T-helper 2 cell treated with Interferon-gamma antibody and Interleukin-4, amounts not matched to agents 5 μg/mL and 100 μg/mL, for 36 hours (primary cell): ENCODE data around the gene PCCA.

Experiments used
- DNase-seq: peaks from one replicate; pipeline ENCODE4 v3.0.0; 2021; ENCODE audit warnings: low spot score
- H3K27ac Mint-ChIP-seq: one replicate; pipeline ENCODE4 v1.8.0; 2021; ENCODE audit warnings: mild to moderate bottlenecking, mixed read lengths
- H3K27me3 Mint-ChIP-seq: one replicate; pipeline ENCODE4 v1.8.0; 2021; ENCODE audit warnings: low read depth, mixed read lengths
- H3K36me3 Mint-ChIP-seq: one replicate; pipeline ENCODE4 v1.8.0; 2021; ENCODE audit warnings: low read depth, mixed read lengths
- H3K4me1 Mint-ChIP-seq: one replicate; pipeline ENCODE4 v1.8.0; 2021; ENCODE audit warnings: low read depth, mixed read lengths
- H3K4me3 Mint-ChIP-seq: one replicate; pipeline ENCODE4 v1.8.0; 2022; ENCODE audit warnings: mild to moderate bottlenecking, moderate library complexity, mixed read lengths
- H3K9me3 Mint-ChIP-seq: one replicate; pipeline ENCODE4 v1.8.0; 2021; ENCODE audit warnings: mixed read lengths

PCCA gene

DNA sequence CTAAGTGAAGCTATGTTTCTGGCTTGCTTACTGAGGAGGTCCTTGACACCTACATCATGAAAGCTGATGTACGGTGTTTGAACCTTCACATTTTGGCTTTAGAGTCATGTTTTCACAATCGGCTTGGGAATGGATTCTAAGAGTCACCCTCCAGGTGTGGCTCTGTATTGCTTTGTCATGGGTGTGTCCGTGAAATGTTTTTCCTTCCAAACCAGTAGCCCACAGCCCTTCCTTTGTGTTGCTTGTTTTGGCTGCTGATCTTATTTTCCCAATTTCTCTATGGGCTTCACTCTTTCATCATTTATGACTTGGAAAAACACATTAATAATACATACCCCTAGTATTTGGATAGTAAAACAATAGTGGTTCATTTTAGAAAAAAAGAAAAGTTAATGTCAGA, 259.1 kb downstream of the PCCA start:
- Mint-ChIP-seq H3K36me3 (no peaks in the 10 kb centered on the region), H3K9me3 (no peaks in the 10 kb centered on the region), H3K4me3 (no peak overlapping the region), H3K4me1 (no peaks in the 10 kb centered on the region), H3K27ac (no peak overlapping the region), H3K27me3 (no peaks in the 10 kb centered on the region)
- DNase-seq: no peak

- Mint-ChIP-seq H3K4me1 (no peaks in the 10 kb centered on the region), H3K9me3 (no peaks in the 10 kb centered on the region), H3K4me3 (no peak overlapping the region), H3K27me3 (peaks cover 2% of the 10 kb centered on the region), H3K36me3 (no peaks in the 10 kb centered on the region), H3K27ac (no peak overlapping the region)
- DNase-seq: no peak
Observed at GRCh38 chr13:100349594-100349993, 260.7 kb downstream of the PCCA start.

DNA sequence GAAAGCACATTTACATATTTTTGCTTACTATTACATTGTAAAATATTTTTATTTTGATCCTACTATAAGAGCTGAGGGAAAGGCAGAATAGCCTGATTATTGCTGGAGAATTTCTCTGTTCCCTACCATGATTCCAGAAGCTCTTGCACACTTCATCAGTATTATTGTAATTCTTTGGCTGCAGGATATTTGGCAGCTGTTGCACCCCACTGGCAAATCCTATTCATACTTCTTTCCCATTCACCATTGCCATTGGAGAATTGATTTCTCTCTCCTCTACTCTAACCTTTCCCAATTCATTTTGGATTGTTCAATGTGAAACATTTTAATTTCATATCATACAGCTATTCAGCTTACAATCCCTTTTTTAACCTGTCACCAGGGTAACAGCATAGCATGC, 261.7 kb downstream of the PCCA start:
- Mint-ChIP-seq H3K36me3 (no peaks in the 10 kb centered on the region), H3K27ac (no peak overlapping the region), H3K4me3 (no peak overlapping the region), H3K27me3 (peaks cover 6% of the 10 kb centered on the region), H3K4me1 (no peaks in the 10 kb centered on the region), H3K9me3 (no peaks in the 10 kb centered on the region)
- DNase-seq: no peak

- no peaks in the 10 kb centered on the region for H3K4me1 Mint-ChIP-seq
- no peak overlapping the region for H3K4me3 Mint-ChIP-seq
- no peaks in the 10 kb centered on the region for H3K9me3 Mint-ChIP-seq
- H3K36me3 Mint-ChIP-seq: no peaks in the 10 kb centered on the region
- no peak for DNase-seq
- H3K27ac Mint-ChIP-seq: no peak overlapping the region
- H3K27me3 Mint-ChIP-seq: peaks cover 10% of the 10 kb centered on the region
Observed at GRCh38 chr13:100356426-100356825, 267.5 kb downstream of the PCCA start.

- Mint-ChIP-seq H3K4me1 (no peaks in the 10 kb centered on the region), H3K9me3 (no peaks in the 10 kb centered on the region), H3K27ac (no peak overlapping the region), H3K27me3 (peaks cover 10% of the 10 kb centered on the region), H3K4me3 (no peak overlapping the region), H3K36me3 (no peaks in the 10 kb centered on the region)
- DNase-seq: no peak
Observed at GRCh38 chr13:100356889-100357288, 268.0 kb downstream of the PCCA start.

DNA sequence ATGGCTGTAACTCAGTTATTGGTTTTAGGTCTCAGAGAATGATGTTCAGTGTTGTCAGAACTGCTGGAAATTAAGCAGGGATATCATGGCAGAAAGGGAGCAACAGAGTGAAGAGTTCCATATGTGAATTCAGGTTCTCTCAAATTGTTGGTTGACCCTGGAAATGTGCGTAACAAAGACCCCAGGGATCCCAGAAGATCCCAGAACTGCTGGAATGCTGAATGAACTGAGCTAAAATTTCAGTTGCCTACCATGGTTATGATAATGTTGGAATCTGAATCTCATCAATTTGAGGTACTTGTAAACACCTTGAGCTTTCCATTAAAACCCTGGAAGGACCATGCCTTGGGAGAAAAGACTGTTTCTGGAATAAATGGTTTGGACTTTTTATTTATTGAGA, 268.9 kb downstream of the PCCA start:
- H3K4me3 Mint-ChIP-seq: no peak overlapping the region
- H3K27ac Mint-ChIP-seq: no peak overlapping the region
- H3K9me3 Mint-ChIP-seq: no peaks in the 10 kb centered on the region
- H3K36me3 Mint-ChIP-seq: no peaks in the 10 kb centered on the region
- H3K27me3 Mint-ChIP-seq: peaks cover 10% of the 10 kb centered on the region
- no peak for DNase-seq
- H3K4me1 Mint-ChIP-seq: no peaks in the 10 kb centered on the region

DNA sequence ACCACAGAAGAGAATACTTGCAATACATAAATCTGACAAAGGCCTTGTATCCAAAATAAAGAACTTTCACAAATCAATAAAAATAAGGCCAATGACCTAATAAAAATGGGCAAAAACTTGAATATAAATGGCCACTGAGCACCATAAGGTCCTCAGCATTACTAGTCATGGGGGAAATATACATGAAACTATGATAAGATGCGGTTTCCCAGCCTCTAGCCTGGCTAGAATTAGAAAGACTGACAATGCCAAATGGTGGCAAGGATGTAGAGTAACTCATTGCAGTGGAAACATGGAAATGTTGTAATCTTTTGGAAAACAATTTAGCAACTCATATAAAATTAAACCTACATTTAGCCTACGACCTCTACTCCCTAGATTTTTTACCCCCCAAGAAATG, 272.6 kb downstream of the PCCA start:
- Mint-ChIP-seq H3K27me3 (no peaks in the 10 kb centered on the region), H3K27ac (no peak overlapping the region), H3K36me3 (no peaks in the 10 kb centered on the region), H3K9me3 (no peaks in the 10 kb centered on the region), H3K4me3 (no peak overlapping the region), H3K4me1 (no peaks in the 10 kb centered on the region)
- DNase-seq: no peak

GRCh38 chr13:100362371-100362770, 273.5 kb downstream of the PCCA start:
- Mint-ChIP-seq H3K9me3 (no peaks in the 10 kb centered on the region), H3K4me3 (no peak overlapping the region), H3K4me1 (no peaks in the 10 kb centered on the region), H3K27ac (no peak overlapping the region), H3K36me3 (no peaks in the 10 kb centered on the region), H3K27me3 (no peaks in the 10 kb centered on the region)
- DNase-seq: no peak

DNA sequence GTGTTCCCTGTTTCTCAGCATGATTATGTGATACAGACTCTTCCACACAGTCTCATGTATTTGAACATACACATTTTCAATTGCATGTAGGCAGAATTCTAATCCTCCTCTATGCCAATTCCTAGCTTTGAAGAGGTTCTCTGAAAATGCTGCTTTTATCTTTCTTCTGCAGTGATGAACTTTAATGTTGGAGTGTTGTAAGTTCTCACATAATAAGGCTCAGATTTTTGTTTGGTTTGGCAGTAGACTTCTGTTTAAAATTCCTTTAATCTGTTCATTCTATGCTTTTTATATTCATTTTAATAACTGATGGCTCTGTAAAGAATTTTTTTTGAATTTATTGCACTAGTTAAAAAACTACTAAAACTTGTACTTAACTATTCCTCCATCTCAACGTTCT, 273.9 kb downstream of the PCCA start:
- H3K4me1 Mint-ChIP-seq: no peaks in the 10 kb centered on the region
- no peak for DNase-seq
- H3K4me3 Mint-ChIP-seq: no peak overlapping the region
- no peaks in the 10 kb centered on the region for H3K9me3 Mint-ChIP-seq
- H3K27ac Mint-ChIP-seq: no peak overlapping the region
- H3K27me3 Mint-ChIP-seq: no peaks in the 10 kb centered on the region
- no peaks in the 10 kb centered on the region for H3K36me3 Mint-ChIP-seq

DNA sequence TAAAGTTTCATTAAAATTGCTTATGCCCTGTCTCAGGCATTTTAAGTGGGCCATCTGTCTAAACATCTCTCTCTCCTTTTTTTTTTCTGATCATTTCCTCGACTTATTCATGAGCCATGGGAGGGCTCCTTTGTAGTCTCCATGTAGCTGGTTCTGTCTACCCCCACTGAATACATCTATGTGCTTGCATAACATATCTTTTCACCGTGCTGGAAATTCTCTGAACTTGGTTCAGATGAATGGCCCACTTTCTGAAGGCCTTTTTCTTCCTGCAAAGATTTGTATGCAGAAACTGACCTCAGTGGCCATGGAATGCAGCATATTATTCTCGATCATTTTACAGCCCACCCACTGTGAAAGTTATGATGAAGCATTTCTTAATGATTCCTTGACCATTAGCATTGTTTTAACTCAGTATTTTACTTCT, 274.4 kb downstream of the PCCA start:
- H3K27me3 Mint-ChIP-seq: no peaks in the 10 kb centered on the region
- no peaks in the 10 kb centered on the region for H3K9me3 Mint-ChIP-seq
- H3K36me3 Mint-ChIP-seq: no peaks in the 10 kb centered on the region
- H3K4me3 Mint-ChIP-seq: no peak overlapping the region
- DNase-seq: no peak
- no peak overlapping the region for H3K27ac Mint-ChIP-seq
- H3K4me1 Mint-ChIP-seq: no peaks in the 10 kb centered on the region

DNA sequence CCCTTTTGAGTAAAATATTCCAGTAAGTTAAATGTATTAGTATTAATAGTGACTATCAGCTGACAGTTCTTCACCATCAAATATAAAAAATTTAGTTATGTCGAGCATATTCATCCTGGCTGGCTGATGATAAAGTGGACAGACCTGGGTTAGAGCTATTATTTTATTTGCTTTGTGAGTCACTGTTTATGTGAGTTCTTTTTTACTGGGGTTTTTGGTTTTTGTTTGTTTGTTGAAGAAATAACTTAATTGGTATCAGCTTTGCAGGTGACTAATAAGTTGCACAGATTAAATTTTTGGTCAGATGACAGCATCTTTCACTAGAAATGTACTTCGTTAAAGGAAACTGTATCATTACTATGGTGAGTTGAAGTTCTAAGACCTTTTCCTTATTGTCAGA, 275.0 kb downstream of the PCCA start:
- Mint-ChIP-seq H3K27ac (no peak overlapping the region), H3K9me3 (no peaks in the 10 kb centered on the region), H3K36me3 (no peaks in the 10 kb centered on the region), H3K4me3 (no peak overlapping the region), H3K4me1 (peaks cover 5% of the 10 kb centered on the region), H3K27me3 (no peaks in the 10 kb centered on the region)
- DNase-seq: no peak

GRCh38 chr13:100364591-100364990, 275.7 kb downstream of the PCCA start:
- no peaks in the 10 kb centered on the region for H3K36me3 Mint-ChIP-seq
- no peak overlapping the region for H3K4me3 Mint-ChIP-seq
- H3K9me3 Mint-ChIP-seq: no peaks in the 10 kb centered on the region
- no peak overlapping the region for H3K27ac Mint-ChIP-seq
- no peaks in the 10 kb centered on the region for H3K27me3 Mint-ChIP-seq
- no peak for DNase-seq
- H3K4me1 Mint-ChIP-seq: peaks cover 9% of the 10 kb centered on the region

DNA sequence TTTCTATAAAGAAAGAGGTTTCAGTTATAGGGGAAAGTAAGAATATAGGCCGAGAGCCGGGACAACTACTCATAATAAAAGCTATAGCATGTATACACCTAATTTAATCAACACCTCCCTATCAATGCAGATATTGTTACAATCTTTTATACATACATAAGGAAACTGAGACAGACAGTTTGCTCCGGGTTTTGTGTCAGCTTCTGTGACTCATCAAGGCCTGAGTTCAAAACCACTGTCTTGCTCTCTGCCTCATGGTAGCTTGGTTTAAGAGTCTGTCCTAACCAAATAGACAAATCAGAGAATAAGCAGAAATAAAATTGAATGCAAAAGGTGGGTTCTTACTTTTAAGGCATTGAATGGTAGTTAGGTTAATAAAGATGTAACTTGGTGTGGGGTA, 276.8 kb downstream of the PCCA start:
- no peak overlapping the region for H3K4me3 Mint-ChIP-seq
- peaks cover 11% of the 10 kb centered on the region for H3K4me1 Mint-ChIP-seq
- H3K27me3 Mint-ChIP-seq: no peaks in the 10 kb centered on the region
- H3K36me3 Mint-ChIP-seq: no peaks in the 10 kb centered on the region
- no peak for DNase-seq
- H3K27ac Mint-ChIP-seq: no peak overlapping the region
- no peaks in the 10 kb centered on the region for H3K9me3 Mint-ChIP-seq

- Mint-ChIP-seq H3K9me3 (peaks cover 23% of the 10 kb centered on the region), H3K27me3 (no peaks in the 10 kb centered on the region), H3K36me3 (peaks cover 13% of the 10 kb centered on the region), H3K27ac (no peak overlapping the region), H3K4me1 (no peaks in the 10 kb centered on the region), H3K4me3 (no peak overlapping the region)
- DNase-seq: no peak
Observed at GRCh38 chr13:100378533-100378932, 289.6 kb downstream of the PCCA start.

- H3K4me3 Mint-ChIP-seq: no peak overlapping the region
- no peak for DNase-seq
- H3K4me1 Mint-ChIP-seq: no peaks in the 10 kb centered on the region
- H3K36me3 Mint-ChIP-seq: peaks cover 13% of the 10 kb centered on the region
- H3K27me3 Mint-ChIP-seq: no peaks in the 10 kb centered on the region
- H3K27ac Mint-ChIP-seq: no peak overlapping the region
- peaks cover 23% of the 10 kb centered on the region for H3K9me3 Mint-ChIP-seq
Observed at GRCh38 chr13:100381595-100382224, 292.8 kb downstream of the PCCA start.
